ENCODE measurements around the gene ANKRD53.

DNA sequence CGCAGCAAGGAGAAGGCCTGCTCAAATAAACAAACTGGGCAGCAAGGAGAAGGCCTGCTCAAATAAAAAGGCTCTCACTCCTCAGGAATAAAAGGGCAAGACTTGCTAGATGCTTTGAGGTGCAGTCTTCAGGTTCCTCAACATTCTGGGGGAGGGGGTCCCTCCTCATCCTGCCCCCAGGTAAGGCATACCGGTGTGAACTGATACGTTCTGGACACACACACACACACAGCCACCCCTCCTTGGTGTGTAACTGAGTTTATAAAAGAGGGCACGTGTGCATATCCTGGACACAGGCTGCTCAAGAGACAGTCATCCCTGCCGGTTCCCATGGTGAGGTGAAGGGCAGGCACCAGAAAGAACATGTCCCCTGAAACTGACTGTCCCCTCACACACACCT lies 11.8 kb downstream of the ANKRD53 start:
- TF ChIP-seq POLR2AphosphoS5 (IDR thresholded peaks at IDR 0.05; ENCODE audit: low read depth, low read length) (no peak), RFX5 (IDR thresholded peaks at IDR 0.05; ENCODE audit: low read length) (no peak), SMC3 (IDR thresholded peaks at IDR 0.05; ENCODE audit: low read depth, low read length) (no peak), JUND (IDR thresholded peaks at IDR 0.05) (no peak), GATA2 (CRISPR knock-in tag; IDR thresholded peaks at IDR 0.05) (no peak), GABPA (IDR thresholded peaks at IDR 0.05; ENCODE audit: low read depth) (no peak), EZH2phosphoT487 (IDR thresholded peaks at IDR 0.05; ENCODE audit: borderline replicate concordance, low read depth) (no peak), TAF1 (IDR thresholded peaks at IDR 0.05; ENCODE audit: borderline replicate concordance, low read depth, low read length) (no peak), CHD2 (IDR thresholded peaks at IDR 0.05; ENCODE audit: low read length, partially characterized antibody) (no peak), NRF1 (IDR thresholded peaks at IDR 0.05; ENCODE audit: low read depth, low read length) (no peak)
- TF ChIP-seq, protein P1, sequence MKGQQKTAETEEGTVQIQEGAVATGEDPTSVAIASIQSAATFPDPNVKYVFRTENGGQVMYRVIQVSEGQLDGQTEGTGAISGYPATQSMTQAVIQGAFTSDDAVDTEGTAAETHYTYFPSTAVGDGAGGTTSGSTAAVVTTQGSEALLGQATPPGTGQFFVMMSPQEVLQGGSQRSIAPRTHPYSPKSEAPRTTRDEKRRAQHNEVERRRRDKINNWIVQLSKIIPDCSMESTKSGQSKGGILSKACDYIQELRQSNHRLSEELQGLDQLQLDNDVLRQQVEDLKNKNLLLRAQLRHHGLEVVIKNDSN (IDR thresholded peaks at IDR 0.05; ENCODE audit: borderline replicate concordance, low read depth): no peak
- TF ChIP-seq, protein P2, sequence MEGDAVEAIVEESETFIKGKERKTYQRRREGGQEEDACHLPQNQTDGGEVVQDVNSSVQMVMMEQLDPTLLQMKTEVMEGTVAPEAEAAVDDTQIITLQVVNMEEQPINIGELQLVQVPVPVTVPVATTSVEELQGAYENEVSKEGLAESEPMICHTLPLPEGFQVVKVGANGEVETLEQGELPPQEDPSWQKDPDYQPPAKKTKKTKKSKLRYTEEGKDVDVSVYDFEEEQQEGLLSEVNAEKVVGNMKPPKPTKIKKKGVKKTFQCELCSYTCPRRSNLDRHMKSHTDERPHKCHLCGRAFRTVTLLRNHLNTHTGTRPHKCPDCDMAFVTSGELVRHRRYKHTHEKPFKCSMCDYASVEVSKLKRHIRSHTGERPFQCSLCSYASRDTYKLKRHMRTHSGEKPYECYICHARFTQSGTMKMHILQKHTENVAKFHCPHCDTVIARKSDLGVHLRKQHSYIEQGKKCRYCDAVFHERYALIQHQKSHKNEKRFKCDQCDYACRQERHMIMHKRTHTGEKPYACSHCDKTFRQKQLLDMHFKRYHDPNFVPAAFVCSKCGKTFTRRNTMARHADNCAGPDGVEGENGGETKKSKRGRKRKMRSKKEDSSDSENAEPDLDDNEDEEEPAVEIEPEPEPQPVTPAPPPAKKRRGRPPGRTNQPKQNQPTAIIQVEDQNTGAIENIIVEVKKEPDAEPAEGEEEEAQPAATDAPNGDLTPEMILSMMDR (IDR thresholded peaks at IDR 0.05): no peak
- TF ChIP-seq, protein P3, sequence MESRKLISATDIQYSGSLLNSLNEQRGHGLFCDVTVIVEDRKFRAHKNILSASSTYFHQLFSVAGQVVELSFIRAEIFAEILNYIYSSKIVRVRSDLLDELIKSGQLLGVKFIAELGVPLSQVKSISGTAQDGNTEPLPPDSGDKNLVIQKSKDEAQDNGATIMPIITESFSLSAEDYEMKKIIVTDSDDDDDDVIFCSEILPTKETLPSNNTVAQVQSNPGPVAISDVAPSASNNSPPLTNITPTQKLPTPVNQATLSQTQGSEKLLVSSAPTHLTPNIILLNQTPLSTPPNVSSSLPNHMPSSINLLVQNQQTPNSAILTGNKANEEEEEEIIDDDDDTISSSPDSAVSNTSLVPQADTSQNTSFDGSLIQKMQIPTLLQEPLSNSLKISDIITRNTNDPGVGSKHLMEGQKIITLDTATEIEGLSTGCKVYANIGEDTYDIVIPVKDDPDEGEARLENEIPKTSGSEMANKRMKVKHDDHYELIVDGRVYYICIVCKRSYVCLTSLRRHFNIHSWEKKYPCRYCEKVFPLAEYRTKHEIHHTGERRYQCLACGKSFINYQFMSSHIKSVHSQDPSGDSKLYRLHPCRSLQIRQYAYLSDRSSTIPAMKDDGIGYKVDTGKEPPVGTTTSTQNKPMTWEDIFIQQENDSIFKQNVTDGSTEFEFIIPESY (IDR thresholded peaks at IDR 0.05; ENCODE audit: borderline replicate concordance, low read depth): no peak
- TF ChIP-seq, protein P4, sequence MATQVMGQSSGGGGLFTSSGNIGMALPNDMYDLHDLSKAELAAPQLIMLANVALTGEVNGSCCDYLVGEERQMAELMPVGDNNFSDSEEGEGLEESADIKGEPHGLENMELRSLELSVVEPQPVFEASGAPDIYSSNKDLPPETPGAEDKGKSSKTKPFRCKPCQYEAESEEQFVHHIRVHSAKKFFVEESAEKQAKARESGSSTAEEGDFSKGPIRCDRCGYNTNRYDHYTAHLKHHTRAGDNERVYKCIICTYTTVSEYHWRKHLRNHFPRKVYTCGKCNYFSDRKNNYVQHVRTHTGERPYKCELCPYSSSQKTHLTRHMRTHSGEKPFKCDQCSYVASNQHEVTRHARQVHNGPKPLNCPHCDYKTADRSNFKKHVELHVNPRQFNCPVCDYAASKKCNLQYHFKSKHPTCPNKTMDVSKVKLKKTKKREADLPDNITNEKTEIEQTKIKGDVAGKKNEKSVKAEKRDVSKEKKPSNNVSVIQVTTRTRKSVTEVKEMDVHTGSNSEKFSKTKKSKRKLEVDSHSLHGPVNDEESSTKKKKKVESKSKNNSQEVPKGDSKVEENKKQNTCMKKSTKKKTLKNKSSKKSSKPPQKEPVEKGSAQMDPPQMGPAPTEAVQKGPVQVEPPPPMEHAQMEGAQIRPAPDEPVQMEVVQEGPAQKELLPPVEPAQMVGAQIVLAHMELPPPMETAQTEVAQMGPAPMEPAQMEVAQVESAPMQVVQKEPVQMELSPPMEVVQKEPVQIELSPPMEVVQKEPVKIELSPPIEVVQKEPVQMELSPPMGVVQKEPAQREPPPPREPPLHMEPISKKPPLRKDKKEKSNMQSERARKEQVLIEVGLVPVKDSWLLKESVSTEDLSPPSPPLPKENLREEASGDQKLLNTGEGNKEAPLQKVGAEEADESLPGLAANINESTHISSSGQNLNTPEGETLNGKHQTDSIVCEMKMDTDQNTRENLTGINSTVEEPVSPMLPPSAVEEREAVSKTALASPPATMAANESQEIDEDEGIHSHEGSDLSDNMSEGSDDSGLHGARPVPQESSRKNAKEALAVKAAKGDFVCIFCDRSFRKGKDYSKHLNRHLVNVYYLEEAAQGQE (IDR thresholded peaks at IDR 0.05; ENCODE audit: low read depth, low read length): no peak
